OCI-M2 (cell line): ENCODE data around the gene ZNF554.
A peak's percentile ranks its signal among the peaks of the same experiment; 100 is the strongest.
"Not testable (repeated sequence)": the region's sequence is repeated elsewhere in the genome, so short reads cannot be mapped to it uniquely, and the experiment has no call there.

ENCODE experiments used
- DNase-seq: peaks from one replicate; lab custom pipeline; 2025; ENCODE audit not compliant: unreplicated experiment; lab: John Stamatoyannopoulos, UW

Gene ZNF554

GRCh38 chr19:2865334-2866100 is 45.8 kb downstream of the ZNF554 start:
- peak; percentile 34 for DNase-seq

GRCh38 chr19:2866495-2867024 is 46.9 kb downstream of the ZNF554 start:
- no peak for DNase-seq

- DNase-seq: no peak
These were observed 47.6 kb downstream of the ZNF554 start, which contains the start of gene ZNF556 for GRCh38 chr19:2867025-2867991. Gene ZNF556 (plus strand): TSS chr19:2867335. CDS start chr19:2867422, 87 bp downstream.

GRCh38 chr19:2869618-2870017 is 50.0 kb downstream of the ZNF554 start:
- DNase-seq: no peak

GRCh38 chr19:2872175-2872574 is 52.5 kb downstream of the ZNF554 start:
- not testable (repeated sequence) for DNase-seq

- DNase-seq: no peak
These were observed 58.0 kb downstream of the ZNF554 start for GRCh38 chr19:2877398-2878331.

GRCh38 chr19:2883686-2884439 is 64.2 kb downstream of the ZNF554 start:
- no peak for DNase-seq

GRCh38 chr19:2885736-2886135 is 66.1 kb downstream of the ZNF554 start:
- DNase-seq: no peak
